GM18502 (cell line): ENCODE data around the gene OCA2.
"Not testable (repeated sequence)": the region's sequence is repeated elsewhere in the genome, so short reads cannot be mapped to it uniquely, and the experiment has no call there.

Experiments
- ATAC-seq: cut with Tn5 transposase; IDR thresholded peaks from one replicate; pipeline ENCODE4 v1.9.1; 2021; ENCODE audit warnings: mild to moderate bottlenecking; ENCODE audit not compliant: unreplicated experiment, poor library complexity

Gene OCA2

DNA sequence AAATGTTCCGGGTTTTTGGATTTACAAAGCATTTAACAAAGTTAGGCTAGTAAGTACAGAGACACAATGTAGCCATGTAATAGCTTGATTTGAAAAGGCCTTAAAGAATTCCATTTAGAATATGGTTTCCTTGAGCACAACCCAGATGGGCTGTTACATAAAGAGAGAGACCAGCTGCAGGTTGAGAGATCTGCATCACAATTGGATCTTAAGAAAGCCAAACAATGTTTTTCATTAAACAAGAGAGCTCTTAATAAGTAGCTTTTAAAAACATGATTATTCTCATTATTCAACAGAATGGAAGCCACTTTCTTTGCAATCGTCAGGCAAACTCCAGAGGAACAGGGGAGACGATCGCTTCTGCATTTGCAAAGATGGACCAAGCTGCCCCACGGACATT, 300.3 kb downstream of the OCA2 start:
- ATAC-seq, result no peak

DNA sequence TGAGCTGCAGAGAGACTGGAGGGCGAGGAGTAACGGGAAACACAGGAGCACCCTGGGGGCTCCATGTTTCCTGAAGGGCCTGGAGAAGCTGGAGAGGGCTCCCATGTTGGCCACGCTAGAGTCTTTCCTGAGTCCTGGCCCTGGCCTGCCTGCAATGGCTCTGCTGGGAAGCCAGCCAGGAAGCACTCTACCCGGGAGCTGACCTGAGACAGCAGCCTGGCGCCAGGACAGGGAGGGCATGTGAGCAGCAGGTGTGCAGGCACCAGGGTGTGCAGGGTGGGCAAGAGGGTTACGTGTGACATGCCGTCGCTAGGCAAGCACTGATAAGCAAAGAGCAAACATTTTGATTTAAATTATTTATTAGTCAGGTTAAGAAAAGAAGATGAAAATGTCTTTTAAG, 301.4 kb downstream of the OCA2 start:
- ATAC-seq, result no peak

DNA sequence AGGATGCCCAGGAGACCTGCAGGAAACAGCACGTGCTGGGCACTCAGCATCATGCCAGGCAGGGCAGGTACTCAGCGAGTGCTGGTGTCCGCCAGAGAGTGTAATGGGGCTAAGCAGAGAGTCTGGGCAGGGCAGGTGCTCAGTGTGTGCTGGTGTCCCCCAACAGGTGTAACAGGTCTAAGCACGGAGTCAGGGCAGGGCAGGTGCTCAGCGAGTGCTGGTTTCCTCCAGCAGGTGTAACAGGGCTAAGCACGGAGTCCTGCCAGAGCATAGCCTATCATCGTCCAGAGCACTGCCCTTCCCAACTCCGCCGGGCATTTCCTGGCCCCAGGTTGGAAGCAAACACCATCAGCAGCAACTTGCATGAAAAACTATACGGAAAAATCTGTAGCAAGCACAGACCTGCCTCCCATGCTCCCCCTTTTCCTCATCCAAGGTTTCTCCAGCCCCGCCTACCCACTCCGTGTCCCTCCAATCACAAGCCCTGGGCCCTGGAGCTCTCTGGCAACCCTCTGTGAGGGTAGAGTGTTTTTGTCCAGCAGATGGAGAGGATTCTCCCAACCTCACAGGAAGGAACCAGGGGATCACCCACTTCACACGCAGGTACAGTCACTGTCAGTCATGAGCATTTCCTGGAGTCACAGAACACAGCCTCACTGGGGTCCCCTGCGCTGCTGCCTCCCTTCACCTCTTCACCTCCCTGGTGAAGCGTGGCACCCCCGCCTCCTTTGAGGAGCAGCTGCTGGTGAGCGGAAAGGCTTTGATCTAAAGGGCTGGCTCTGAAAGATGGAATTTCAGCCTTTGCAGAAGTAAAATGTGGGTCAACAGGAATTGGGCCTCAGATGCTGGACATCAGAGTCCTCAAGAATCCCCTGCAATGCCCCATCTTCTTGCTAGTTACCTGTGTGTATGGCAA, 302.5 kb downstream of the OCA2 start:
- no peak for ATAC-seq

DNA sequence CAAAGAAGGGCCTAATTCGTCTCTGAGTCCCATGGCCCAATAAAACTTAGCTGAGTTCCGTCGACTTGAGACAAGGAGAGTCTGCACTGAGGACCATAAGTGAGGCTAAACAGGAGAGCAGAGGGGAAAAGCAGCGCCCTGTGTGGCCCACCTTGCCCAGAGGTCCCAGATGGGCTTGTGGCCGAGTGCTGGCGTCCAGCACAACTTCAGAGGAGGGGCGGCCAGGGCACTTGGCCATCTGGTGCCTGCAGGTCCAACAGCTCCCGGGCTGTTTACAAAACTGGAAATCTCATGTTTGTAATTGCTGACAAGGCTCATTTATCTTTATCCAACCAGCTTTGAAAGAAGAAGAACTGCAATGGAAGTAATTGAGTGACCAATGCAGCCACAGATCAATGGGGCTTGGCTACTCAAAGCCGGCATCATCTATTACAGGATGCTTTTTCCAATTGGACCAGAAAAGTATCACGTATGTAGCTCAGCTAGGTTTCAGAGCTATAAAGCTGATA, 306.3 kb downstream of the OCA2 start:
- no peak for ATAC-seq

DNA sequence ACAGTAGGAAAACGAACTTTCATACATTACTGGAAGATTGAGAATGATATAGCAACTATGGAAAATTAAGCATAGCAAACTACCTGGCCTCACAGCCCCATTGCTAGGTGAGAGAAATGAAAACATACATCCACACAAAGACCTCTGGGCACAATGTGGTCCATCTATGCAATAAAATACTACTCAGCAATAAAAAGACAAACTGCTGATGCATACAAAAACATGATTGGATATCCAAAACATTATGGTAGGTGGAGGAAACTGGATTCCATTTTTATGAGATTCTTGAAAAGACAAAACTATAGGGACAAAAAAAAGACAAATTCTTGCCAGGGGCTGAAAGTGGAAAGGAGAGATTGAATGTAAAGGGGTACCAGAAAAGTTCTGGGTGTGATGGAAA, 308.8 kb downstream of the OCA2 start:
- no peak for ATAC-seq

DNA sequence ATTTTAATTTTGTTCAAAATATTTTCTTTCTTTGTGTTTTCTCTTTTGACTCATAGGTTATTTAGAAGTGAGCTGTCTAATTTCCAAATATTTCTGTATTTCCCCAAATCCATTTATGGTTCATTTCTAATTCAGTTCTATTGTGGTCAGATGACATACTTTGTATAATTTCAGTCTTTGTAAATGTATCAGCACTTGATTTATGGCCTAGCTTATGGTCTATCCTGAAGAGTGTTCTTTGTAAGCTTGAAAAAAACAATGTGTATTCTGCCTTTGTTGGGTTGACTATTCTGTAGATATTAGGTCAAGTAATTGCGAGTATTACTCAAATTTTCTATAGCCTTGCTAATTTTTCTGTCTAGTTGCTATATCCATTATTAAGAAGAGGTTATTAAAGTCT, 311.2 kb downstream of the OCA2 start:
- no peak for ATAC-seq

DNA sequence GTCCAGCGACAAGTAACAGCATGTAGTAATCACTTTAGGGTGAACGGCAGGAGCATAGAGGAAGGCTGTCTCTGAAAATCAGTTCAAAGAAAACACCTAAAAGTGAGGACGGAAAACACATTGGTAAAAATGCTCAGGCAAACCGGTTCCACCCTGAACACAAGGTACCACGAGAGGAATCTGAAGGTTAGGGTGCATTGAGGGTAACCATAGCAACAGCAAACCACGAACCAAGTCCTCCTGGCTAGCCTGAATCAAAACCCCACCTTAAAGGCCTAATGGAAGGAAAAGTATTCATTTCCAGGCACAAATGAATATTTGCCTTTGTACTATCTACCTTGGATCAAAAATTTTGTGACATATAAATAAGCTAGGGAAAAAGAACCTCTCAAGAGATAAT, 315.0 kb downstream of the OCA2 start:
- ATAC-seq, result no peak

DNA sequence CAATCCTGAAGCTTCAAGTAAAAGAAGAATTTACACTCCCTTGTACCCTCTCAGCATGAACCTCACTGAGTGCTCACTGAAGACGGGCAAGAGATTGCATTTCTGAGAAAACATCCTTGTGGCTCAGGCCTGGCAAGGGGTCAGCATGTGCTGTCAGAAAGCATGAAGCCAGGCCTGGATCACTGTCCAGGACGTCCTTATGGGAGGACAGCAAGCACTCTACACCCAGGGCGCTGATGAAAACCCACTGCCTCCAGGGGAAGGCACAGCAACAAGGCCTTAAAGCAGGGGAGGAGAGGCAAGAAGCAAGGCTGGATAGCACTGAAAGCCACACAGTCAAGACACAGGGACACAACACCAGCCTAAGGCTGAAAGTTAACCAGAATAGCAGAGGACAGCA, 315.4 kb downstream of the OCA2 start:
- ATAC-seq, result no peak

DNA sequence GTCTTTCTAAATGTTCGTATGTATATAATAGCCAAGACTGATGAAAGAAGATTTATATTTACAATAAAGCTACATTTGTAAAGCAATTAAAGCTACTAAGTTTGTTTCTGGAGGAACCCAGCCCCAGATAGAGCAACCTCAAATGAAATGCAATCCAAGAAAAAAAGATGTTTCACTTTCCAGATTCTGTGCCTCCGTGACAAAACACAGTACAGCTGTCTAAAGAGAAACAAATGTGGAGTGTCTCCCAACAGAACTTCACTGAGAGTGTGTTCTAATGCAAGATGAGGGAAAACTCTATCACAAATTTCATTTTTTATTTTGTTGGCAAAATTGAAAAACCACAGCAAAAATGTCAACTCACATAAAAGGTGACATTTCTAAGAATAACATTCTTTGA, 317.0 kb downstream of the OCA2 start:
- no peak for ATAC-seq

DNA sequence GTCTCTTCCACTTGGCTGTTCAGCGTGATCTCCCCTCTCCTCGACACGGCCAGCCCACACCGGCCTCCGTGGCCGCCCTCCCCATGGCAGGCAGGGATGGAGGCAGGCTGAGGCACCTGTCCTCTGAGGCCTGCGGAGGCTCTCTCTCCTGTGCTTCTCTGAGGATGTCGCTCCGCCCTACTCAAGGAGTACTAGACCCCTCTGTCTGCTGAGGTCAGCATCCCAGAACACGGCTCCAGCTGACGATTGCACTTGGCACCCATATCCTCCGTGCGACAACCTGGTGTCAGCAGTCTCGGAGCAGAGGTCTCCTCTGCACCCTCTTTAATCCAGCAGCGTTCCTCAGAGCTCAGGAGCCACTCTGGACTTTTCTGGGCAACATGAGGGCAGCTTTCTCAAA, 322.6 kb downstream of the OCA2 start:
- ATAC-seq, result no peak

DNA sequence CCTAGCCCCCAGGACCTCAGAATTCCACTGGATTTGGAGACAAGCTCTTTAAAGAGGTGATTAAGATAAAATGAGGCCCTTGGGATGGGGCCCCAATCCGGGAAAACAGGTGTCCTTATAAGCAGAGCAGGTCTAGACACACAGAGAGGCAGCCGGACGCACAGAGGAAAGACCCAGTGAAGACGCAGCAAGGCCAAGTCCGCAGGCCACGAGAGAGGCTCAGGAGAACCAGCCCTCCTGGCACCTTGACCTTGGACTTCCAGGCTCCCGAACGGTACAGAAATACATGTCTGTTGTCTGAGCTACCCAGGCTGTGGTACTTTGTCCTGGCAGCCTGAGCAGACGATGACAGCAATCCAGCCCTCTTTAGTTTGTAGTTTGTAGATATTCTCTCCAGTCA, 324.5 kb downstream of the OCA2 start:
- ATAC-seq, result no peak

DNA sequence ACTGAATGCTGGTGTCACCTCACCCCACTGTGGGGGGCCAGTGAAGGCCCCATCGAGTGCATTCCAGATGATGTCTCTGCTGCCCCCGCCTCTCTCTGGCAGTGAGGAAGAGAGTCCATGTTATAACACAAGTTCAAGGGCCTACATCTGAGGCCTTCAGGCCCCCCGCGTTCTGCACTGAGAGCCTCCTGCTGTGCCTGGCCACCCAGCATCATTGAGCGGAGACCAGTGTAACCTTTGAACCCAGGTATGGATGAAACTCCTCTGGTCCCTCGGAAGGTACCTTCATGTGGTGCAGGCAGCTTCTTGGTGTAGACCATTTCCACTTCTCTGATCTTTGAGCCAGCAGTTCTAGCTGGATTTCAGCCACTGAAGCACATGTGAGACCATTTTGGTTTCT, 324.9 kb downstream of the OCA2 start:
- ATAC-seq, result no peak

DNA sequence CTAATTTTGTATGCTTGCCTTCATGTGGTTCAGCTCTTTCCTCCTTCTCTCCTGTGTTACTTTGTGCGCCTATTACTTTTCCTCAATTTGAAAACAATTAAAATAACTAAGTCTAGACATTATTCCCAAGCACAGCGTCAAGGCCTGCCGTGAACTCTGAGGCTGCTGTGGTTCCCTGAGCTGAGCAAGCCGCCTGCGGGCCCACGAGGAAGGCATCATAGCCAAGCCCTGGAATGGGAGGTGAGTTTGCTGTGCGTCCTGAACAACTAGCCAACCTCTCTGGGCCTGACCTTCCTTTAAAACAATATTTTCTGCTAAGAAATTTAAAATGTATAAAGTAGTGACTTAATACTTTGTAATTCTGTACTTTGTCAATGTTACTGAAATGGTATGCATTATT, 327.2 kb downstream of the OCA2 start:
- no peak for ATAC-seq

DNA sequence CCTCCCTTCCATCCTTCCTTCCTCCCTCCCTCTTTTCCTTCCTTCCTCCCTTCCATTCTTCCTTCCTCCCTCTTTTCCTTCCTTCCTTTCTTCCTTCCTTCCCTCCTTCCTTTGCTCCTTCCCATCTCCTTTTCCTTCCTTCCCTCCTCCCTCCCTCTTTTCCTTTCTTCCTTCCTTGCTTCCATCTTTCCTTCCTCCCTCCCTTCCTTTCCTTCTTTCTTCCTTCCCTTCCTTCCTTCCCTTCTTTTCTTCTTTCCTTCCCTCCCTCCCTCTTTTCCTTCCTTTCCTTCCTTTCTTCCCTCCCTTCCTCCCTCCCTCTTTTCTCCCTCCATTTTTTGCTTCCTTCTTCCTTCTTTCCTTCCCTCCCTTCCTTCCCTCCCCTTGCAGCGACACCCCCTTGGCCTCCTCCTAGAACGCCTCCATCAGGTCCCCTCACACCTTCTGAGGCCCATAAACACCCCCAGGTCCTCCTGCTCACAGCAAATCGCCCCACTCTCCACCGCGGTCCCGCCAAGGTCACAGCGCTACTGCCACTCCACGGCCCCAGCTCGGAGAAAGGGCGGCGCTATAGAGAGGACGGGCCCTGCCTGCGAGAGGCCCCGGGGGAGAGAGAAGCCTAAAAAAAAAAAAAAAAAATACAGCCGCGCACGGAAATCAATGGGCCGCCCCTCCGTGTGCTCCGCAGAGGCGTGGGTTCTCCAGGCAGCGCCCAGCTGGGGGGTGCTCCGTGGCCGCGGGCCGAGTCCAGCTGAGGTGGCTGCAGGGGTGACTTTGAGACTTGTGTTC, 328.2 kb downstream of the OCA2 start:
- ATAC-seq, result no peak

DNA sequence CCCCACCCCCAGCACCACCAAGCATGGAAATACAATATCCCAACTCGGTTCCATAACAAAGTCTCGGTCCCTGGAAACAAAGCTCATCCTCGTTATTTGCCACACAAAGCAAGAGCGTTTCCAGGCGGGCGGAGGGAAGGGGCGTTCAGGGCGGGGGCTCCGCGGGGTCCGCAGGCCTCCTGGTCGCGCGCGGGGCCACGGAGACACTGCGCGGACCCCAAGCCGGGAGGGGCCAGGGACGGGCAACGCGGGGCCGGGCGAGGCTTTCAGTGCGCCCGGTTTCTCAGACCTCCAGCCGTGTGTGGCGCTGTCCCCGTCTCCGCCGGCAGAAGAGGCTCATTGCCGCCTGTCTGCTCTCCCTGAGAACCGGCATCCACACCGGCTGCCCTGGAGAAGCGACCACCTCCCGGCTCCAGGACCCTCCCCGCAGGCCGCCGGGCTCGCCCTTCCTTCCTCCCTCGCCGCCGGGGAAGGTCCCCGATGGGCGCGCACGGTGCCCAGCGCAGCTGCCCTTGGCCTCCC, 329.0 kb downstream of the OCA2 start:
- ATAC-seq, result no peak

DNA sequence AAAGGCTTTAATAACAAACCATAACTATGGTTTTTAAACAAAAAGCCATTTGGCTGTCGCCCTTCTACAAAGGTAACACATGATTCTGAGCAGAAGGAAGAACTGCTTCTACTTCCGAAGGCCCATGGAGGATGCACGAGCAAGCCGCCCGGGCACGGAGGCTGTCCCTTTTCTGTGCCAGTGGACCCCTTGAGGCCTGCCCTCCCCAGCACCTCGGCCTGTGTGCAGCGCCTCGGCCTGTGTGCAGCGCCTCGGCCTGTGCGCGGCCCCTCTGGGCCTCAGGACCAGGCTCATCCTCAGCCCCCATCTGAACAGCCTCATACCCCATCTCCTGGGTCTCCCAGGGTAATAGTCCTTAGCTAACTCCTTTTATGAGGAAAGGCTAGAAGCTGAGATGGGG, 329.5 kb downstream of the OCA2 start:
- ATAC-seq, result no peak

DNA sequence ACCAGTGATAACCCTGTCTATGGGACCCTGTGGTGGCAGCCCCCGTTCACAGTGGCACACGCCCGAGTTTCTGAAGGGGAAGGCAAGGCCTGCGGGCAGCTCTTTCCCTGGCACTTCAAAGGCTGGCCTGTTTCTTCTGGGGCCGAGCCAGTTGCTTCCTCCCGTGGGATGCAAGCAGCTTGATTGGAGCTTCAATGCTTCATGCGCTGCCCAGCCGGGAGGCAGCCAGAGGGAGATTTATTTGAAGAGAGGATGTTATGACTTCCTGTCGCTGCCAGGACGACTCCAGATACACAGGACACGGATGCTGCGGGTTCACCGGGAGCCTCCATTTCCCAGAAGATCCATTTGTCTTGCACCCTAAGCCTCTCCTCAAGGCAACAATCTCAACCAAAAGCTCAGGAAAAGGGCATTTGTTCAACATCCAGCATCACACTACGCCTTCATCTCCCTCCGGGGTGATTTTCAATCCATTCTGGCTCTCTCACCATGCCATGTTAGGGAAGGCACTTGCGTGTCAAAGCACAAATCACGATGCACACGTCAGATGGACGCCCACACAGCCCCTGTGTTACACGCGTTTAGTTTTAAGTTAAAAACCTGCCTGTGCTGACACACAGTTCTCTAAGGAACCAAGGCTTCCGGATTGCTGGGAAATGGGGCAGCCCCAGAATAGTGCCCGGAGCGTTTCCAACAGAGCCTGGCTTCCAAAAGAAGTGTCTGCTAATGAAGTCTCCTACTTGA, 330.2 kb downstream of the OCA2 start:
- no peak for ATAC-seq

DNA sequence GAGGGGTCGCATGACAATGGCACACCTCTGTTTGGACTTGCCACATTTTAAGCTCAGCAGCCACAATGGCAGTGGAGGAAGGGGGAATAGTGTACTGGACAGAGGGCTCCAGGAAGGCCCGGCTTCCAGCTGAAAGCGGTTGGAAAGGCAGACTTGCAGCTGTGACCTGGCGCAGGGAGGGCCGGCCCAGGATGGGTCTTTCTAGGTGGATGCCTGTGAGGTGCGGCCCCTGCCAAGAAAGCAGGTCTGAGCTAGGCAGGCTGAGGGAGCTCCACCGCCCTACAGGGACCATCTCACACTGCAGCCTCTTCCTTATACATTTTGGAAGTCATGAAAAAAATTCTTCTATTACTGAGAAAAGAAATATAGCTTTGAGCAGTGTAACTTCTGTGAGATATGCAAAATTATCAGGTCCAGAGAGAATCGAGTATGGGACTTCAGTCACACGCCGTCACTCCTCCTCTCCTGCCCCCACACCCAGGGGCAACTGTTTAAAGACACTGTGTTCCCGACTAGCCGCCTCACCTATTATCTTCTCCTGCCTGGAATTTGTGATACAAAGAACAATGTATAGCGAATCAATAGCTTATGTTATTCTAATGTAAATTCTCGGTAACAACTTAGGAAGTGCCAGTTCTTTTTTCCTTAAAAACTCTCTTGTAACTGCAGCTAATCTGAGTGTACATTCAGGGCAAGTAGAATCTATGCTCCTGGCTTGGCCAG, 331.0 kb downstream of the OCA2 start:
- no peak for ATAC-seq

DNA sequence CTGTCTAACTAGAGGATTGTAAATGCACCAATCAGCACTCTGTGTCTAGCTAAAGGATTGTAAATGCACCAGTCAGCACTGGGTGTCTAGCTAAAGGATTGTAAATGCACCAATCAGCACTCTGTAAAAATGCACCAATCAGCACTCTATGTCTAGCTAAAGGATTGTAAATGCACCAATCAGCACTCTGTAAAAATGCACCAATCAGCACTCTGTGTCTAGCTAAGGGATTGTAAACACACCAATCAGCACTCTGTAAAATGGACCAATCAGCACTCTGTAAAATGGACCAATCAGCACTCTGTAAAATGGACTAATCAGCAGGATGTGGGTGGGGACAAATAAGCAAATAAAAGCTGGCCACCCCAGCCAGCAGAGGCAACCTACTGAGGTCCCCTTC, 331.7 kb downstream of the OCA2 start:
- not testable (repeated sequence) for ATAC-seq

DNA sequence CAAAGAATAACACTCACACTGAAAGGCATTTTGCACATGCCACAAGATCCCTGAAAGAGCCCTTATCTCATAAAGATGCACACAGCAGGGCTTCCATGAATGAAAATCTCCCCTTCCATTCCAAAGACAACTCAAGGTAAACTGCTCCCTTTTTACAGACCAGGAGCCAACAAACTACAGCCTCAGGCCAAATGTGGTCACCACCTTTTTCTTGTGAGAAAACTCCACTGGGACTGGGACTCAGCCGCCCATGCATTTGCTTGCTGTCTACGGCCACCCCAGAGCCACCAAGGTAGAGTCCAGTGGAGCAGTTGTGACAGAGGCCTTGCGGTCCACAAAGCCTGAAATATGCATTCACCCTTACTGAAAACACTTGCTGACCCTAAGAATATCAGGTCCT, 334.8 kb downstream of the OCA2 start:
- no peak for ATAC-seq
